MM.1S (cell line): ENCODE measurements around the gene WDR41.

Experiments
- CTCF ChIP-seq: fragments of 300-600 bp; sonication (generic); IDR thresholded peaks from 2 replicates; pipeline ENCODE4 v1.5.1; 2016; ENCODE audit warnings: antibody characterized with exemption, low read length, mixed read lengths
- EZH2 ChIP-seq: fragments of 300-600 bp; sonication (generic); optimal IDR thresholded peaks from 2 replicates; pipeline ENCODE3; 2017; ENCODE audit warnings: low read depth, mild to moderate bottlenecking, antibody characterized with exemption, low read length, mixed read lengths
- EZH2phosphoT487 ChIP-seq: fragments of 300-600 bp; sonication (generic); IDR thresholded peaks from 2 replicates; pipeline ENCODE4 v1.6.1; 2018; ENCODE audit warnings: antibody characterized with exemption, low read length

- TF ChIP-seq CTCF (no peak), EZH2 (no peak), EZH2phosphoT487 (no peak)
Measured at GRCh38 chr5:77449981-77450380, 42.1 kb downstream of the WDR41 start.
